ENCODE measurements around the gene PRXL2B.

Gene PRXL2B

DNA sequence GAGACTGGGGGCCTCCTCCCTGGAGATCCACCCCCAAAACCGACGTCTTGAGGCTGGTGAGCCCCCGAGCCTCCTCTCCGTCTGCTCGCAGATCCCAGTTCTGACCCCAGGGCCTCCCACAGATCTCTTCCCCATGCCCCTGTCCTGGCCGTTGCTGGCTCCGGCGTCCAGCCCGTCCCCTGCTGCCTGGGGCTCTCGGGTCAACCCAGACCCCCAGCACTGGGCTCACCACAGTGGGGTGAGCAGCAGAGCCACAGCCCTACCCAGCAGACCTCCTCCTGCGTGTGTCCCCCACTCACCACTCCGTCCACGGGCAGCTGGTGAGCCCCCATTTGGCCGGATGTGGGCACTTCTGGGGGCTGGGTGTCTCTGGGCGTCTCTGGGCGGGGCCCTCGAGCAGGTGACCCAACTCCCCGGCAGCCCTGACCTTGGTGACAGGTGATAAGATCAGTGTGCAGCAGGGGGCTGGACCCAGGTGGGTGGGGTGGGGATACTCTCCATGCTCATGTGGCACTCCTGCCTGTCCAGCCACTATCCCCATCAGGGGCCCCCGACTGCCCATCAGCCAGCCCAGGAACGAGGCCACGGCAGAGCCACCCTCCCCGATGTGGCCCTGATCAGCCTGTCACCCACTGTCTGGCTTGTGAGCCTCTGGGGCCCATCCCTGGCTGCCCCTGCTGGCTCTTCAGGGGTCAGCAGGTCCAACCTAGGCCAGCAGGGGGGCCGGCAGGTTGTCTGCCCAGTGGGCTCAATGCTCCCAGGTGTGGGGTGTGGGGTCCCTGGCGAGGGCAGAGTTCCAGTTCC lies 29.7 kb upstream of the PRXL2B start:
- H3K4me3 ChIP-seq (replicated peaks in 1 of 2; ENCODE audit: low read depth in 2 of 2, low read length in 2 of 2), result peak overlapping the region; percentile 46 to 61
- DNase-seq (ENCODE audit: low read depth in 2 of 2), result no peak
- TF ChIP-seq, protein P1, sequence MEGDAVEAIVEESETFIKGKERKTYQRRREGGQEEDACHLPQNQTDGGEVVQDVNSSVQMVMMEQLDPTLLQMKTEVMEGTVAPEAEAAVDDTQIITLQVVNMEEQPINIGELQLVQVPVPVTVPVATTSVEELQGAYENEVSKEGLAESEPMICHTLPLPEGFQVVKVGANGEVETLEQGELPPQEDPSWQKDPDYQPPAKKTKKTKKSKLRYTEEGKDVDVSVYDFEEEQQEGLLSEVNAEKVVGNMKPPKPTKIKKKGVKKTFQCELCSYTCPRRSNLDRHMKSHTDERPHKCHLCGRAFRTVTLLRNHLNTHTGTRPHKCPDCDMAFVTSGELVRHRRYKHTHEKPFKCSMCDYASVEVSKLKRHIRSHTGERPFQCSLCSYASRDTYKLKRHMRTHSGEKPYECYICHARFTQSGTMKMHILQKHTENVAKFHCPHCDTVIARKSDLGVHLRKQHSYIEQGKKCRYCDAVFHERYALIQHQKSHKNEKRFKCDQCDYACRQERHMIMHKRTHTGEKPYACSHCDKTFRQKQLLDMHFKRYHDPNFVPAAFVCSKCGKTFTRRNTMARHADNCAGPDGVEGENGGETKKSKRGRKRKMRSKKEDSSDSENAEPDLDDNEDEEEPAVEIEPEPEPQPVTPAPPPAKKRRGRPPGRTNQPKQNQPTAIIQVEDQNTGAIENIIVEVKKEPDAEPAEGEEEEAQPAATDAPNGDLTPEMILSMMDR (IDR thresholded peaks at IDR 0.05; ENCODE audit: low read depth, low read length), result no peak

GRCh38 chr1:2557482-2558400 lies 28.8 kb upstream of the PRXL2B start:
- no peak for DNase-seq (ENCODE audit: low read depth in 2 of 2)
- TF ChIP-seq, protein P1 (IDR thresholded peaks at IDR 0.05; ENCODE audit: low read depth, low read length), result no peak
- no peak overlapping the region for H3K4me3 ChIP-seq (replicated peaks in 1 of 2; ENCODE audit: low read depth in 2 of 2, low read length in 2 of 2)

GRCh38 chr1:2558420-2558819 lies 28.2 kb upstream of the PRXL2B start:
- TF ChIP-seq, protein P1 (IDR thresholded peaks at IDR 0.05; ENCODE audit: low read depth, low read length), result no peak
- H3K4me3 ChIP-seq (replicated peaks in 1 of 2; ENCODE audit: low read depth in 2 of 2, low read length in 2 of 2), result no peak overlapping the region

GRCh38 chr1:2558861-2559260 lies 27.7 kb upstream of the PRXL2B start:
- H3K4me3 ChIP-seq (replicated peaks in 1 of 2; ENCODE audit: low read depth in 2 of 2, low read length in 2 of 2), result no peak overlapping the region
- TF ChIP-seq, protein P1 (IDR thresholded peaks at IDR 0.05; ENCODE audit: low read depth, low read length), result no peak
- no peak for DNase-seq (ENCODE audit: low read depth in 2 of 2)

More at GRCh38 chr1:2558420-2558819, 28.2 kb upstream of the PRXL2B start:
- DNase-seq (ENCODE audit: low read depth in 2 of 2), result no peak

- TF ChIP-seq, protein P1 (IDR thresholded peaks at IDR 0.05; ENCODE audit: low read depth, low read length), result no peak
- no peak overlapping the region for H3K4me3 ChIP-seq (replicated peaks in 1 of 2; ENCODE audit: low read depth in 2 of 2, low read length in 2 of 2)
- no peak for DNase-seq (ENCODE audit: low read depth in 2 of 2)
These were observed 26.9 kb upstream of the PRXL2B start for GRCh38 chr1:2559509-2560298.

Measured in cardiac fibroblast (primary cell).